ENCODE data around the gene ABLIM2. TPM values are rescaled to one million over a fixed set of nuclear protein-coding genes. Genes with fewer than 3 reads are reported as not detected.

Gene ABLIM2
- total RNA-seq, 1 donor = 0.63 TPM

DNA sequence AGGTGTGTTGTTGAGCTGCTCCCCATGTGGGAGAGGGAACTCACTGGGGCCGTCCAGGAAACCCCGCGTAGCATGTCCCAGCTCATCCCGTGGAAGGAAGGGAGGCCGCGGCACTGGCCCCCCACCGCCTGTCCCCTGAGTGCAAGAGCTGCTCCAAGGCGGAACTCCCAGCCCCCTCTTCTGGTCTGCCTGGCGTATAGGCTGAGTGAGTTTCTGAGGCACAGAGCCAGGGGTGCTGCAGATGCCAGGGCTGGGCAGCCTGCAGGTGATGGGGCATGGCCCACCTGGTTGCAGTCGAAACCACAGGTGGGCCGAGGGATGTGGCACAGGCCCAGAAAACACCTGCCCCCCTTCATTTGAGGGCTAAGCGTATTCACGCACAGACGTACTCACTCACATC lies 49.6 kb downstream of the ABLIM2 start:
- Histone ChIP-seq H3K4me1 (ENCODE audit: insufficient read depth, low read length) (no peaks in the 10 kb centered on the region), H3K27me3 (ENCODE audit: insufficient read depth, low read length) (no peaks in the 10 kb centered on the region), H3K9me3 (ENCODE audit: low read depth, low read length) (no peaks in the 10 kb centered on the region), H3K4me3 (ENCODE audit: low read length) (no peak overlapping the region)

DNA sequence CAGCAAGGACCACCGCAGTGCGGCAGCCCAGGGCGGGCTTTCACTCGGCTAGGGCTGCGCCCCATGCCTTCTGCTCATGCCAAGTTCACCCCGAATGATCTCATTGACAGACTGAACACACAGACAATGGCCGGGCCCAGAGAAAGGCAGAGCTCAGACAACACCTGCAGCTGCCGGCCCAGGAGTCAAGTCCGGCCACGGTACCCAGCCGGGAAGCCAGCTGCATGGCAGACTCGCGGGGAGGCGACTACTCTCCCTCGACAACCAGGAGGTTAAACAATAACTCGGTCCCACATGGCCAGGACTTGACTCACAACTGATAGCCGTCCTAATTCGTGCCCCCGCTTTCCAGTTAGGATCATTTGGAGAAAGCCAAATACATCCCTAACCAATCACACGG lies 50.4 kb downstream of the ABLIM2 start:
- Histone ChIP-seq H3K9me3 (ENCODE audit: low read depth, low read length) (no peaks in the 10 kb centered on the region), H3K4me3 (ENCODE audit: low read length) (no peak overlapping the region), H3K4me1 (ENCODE audit: insufficient read depth, low read length) (no peaks in the 10 kb centered on the region), H3K27me3 (ENCODE audit: insufficient read depth, low read length) (no peaks in the 10 kb centered on the region)

DNA sequence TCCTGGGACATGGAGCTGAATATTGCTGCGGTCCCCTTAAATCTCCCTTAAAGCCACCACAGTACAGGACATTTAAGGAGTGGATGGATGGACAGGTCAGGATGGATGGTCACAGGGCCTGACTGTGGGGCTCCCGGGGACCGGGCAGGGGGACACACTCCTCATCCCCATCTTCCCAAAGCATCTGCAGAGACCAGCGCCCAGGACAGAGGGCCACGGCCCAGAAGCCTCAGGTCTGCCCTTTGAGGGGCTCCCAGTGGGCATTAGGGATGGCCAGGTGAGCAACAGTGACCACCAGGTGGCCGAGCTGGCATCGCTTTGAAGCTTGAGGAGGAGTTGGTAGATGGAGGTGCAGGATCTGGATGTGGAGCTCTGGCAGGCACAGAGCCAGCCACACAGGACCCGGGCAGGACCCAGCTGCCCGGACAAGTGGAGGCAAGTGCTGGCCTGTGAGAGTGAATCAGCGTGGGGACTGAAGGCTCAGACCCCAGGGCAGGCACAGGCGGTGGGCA lies 51.4 kb downstream of the ABLIM2 start:
- no peaks in the 10 kb centered on the region for H3K27me3 ChIP-seq (ENCODE audit: insufficient read depth, low read length)
- no peaks in the 10 kb centered on the region for H3K4me1 ChIP-seq (ENCODE audit: insufficient read depth, low read length)
- no peak overlapping the region for H3K4me3 ChIP-seq (ENCODE audit: low read length)
- no peaks in the 10 kb centered on the region for H3K9me3 ChIP-seq (ENCODE audit: low read depth, low read length)

DNA sequence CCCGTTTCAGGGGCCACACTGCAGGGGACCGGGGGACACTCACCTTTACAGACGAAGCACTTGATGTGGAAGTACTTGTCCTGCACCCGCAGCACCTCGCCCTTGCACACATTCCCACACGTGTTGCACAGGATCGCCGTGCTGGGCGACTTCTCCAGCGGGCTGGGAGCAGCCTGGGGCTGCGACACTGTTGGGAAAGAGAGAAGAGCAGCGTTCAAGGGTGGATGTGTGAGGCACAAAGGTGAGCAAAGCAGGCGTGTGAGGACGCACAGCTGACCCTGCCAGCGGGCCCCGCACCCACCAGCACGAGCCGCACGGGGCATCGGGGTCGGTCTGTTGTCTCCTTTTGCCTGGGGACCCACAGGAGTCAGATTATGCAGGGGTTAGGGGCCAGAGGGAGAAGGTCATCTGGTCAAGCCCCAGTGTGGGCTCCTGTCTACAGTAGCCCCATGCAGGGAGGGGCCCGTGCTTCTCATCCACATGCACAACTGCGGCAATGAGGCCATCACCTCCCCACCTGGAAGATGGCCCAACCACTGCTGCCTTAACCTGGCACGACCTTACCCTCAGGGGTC lies 52.1 kb downstream of the ABLIM2 start:
- H3K27me3 ChIP-seq (ENCODE audit: insufficient read depth, low read length) = no peaks in the 10 kb centered on the region
- H3K4me3 ChIP-seq (ENCODE audit: low read length) = no peak overlapping the region
- H3K9me3 ChIP-seq (ENCODE audit: low read depth, low read length) = no peaks in the 10 kb centered on the region
- H3K4me1 ChIP-seq (ENCODE audit: insufficient read depth, low read length) = no peaks in the 10 kb centered on the region

DNA sequence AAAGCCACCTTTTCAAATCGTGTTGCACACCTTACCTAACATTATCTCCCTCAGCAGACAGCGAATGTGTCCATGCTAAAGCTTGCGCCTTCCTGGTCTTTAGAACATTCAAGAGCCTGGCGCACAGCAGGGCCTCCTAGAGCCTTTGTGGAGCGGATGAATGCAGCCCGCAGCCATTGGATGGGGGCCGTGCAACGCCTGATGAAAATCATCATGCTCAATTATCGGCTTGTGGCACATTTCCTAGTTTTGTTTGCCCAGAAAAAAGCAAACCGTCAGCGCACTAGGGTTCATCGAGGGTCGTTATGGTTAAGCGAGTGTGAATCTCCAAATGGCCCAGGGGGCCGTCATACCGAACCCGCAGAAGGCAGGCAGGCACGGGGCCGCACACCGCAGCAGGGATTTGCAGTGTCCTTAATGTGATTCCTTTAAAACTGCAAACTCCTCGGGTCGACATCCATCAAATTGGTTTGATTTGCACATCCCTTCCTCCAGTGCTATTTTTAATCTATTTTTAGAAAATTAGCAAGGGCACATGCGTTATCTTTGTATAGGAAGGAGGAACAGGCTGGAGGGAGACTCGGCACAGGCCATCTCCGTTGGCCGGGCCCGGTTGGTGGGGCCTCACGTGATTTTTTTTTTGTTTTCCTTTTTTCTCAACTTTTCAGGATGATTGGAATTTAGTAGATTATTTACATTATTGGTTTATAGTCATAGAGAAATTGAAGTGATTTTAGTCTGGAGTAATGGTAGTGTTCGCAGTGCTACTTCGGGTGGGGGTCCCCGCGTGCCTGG lies 53.1 kb downstream of the ABLIM2 start:
- Histone ChIP-seq H3K27me3 (ENCODE audit: insufficient read depth, low read length) (no peaks in the 10 kb centered on the region), H3K4me3 (ENCODE audit: low read length) (no peak overlapping the region), H3K9me3 (ENCODE audit: low read depth, low read length) (no peaks in the 10 kb centered on the region), H3K4me1 (ENCODE audit: insufficient read depth, low read length) (no peaks in the 10 kb centered on the region)

DNA sequence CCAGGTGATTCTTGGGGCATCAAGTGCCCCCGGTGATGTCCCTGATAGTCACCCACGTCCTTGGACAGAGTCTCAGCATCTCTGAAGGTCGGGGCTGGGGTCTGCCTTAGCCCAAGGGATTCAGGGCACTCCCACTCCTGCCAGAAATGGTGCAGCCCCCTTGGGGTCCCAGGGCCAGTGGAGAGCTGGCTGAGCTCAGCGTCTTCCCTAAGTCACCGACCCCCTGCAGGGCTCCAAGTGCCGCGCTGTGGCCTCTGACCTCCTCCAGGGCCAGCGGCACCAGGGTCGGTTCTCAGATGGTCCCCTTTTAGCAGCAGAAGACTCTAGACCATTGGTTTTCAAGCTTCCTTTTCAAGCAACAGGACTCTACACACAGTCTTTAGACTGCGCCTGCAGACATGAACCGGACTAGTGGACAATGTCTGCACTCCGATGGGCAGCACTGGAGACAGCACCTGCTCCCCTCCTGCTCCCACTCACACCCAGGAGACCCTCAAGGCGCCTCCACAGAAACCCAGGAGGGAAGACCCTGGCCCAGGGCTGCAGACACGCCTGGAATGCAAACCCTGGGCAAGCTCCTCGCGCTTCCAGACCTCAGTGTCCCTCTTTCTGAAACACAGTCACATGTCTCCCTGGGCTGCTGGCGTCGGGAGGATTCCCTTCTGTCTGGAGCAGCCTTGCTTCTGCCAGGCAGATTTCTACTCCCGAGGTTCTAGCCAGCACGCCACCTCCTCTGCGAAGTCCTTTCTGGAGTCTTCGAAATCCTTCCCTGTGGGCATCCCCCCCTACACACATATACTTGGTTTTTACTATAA lies 53.9 kb downstream of the ABLIM2 start:
- Histone ChIP-seq H3K4me1 (ENCODE audit: insufficient read depth, low read length) (no peaks in the 10 kb centered on the region), H3K4me3 (ENCODE audit: low read length) (no peak overlapping the region), H3K27me3 (ENCODE audit: insufficient read depth, low read length) (no peaks in the 10 kb centered on the region), H3K9me3 (ENCODE audit: low read depth, low read length) (no peaks in the 10 kb centered on the region)

DNA sequence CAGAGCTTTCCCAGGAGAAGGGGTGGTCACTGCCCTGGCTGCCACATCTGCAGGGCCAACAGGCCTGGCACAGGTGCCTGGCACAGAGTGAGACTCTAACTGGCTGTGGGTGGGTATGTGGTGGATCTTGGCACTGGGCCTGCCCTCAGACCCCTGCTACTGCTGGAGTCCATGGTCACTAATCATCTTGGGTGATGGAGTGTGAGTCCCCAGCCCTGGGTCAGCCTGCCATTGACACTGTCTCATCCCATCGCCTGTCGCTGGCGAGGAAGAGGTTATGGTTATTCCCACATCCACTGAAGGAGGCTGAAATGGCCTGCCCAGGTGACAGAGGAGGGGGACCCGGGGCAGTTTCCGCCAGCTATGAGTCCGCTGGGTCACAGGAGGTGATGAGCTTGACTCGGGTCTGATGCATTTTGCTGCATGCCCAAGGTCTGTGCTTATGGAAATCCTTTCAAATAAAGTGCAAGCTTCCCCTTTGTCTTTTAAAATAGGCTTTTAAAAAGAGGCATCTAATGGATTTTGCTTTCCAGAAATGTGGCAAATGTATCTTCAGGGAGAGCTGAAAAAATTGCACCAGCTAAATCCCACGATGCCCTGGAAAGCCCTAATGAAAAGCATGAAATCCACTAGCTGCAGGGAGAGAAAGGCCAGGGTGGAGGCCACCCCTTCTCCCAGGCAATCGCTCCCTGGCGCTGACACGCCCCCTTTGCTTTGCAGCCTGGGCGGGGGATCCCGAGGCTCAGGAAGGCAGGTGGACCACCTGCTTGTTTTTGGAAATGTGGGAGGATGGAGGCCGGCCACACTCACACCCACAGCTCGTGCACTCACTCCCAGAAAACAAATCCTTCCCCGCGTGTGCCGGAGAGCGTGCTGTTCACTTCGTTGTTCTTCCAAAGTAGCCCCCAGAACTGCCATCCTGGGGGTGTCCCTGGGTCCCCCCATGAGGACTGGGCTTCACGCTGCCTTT lies 54.9 kb downstream of the ABLIM2 start:
- H3K4me1 ChIP-seq (ENCODE audit: insufficient read depth, low read length) = no peaks in the 10 kb centered on the region
- H3K4me3 ChIP-seq (ENCODE audit: low read length) = no peak overlapping the region
- H3K9me3 ChIP-seq (ENCODE audit: low read depth, low read length) = no peaks in the 10 kb centered on the region
- no peaks in the 10 kb centered on the region for H3K27me3 ChIP-seq (ENCODE audit: insufficient read depth, low read length)

DNA sequence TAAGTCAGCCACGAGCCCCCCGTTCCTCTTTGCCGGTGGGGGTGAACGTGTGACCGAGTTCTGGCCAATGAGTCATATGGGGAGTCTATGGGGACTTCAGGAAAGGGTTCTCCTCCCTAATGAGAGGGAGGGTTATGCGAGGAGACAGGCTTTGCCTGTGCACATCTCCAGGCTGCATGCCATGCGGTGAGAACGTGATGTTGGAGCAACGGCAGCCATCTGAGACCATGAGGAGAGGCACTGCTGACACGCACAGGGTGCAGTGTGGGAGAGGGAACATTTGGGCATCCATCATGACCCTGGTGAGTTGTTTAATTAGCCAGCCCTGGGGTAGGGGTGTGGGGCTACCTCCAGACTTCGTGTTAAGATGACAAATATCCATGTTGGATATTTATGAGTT lies 55.8 kb downstream of the ABLIM2 start:
- Histone ChIP-seq H3K4me1 (ENCODE audit: insufficient read depth, low read length) (no peaks in the 10 kb centered on the region), H3K4me3 (ENCODE audit: low read length) (no peak overlapping the region), H3K9me3 (ENCODE audit: low read depth, low read length) (no peaks in the 10 kb centered on the region), H3K27me3 (ENCODE audit: insufficient read depth, low read length) (no peaks in the 10 kb centered on the region)

DNA sequence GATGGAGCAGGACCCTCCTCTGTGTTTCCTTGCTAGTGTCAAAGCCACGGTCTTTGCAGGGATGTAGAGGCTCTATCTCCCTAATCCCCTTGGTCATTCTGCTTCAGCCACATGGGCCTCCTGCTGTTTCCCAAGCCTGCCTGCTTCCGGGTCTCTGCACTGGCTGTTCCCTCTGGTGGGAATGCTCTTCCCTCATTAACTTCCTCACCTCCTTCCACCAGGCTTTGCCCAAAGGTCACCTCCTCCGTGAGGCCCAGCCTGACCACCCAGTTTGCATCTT lies 56.6 kb downstream of the ABLIM2 start:
- H3K9me3 ChIP-seq (ENCODE audit: low read depth, low read length) = no peaks in the 10 kb centered on the region
- H3K4me1 ChIP-seq (ENCODE audit: insufficient read depth, low read length) = no peaks in the 10 kb centered on the region
- H3K4me3 ChIP-seq (ENCODE audit: low read length) = no peak overlapping the region
- no peaks in the 10 kb centered on the region for H3K27me3 ChIP-seq (ENCODE audit: insufficient read depth, low read length)

DNA sequence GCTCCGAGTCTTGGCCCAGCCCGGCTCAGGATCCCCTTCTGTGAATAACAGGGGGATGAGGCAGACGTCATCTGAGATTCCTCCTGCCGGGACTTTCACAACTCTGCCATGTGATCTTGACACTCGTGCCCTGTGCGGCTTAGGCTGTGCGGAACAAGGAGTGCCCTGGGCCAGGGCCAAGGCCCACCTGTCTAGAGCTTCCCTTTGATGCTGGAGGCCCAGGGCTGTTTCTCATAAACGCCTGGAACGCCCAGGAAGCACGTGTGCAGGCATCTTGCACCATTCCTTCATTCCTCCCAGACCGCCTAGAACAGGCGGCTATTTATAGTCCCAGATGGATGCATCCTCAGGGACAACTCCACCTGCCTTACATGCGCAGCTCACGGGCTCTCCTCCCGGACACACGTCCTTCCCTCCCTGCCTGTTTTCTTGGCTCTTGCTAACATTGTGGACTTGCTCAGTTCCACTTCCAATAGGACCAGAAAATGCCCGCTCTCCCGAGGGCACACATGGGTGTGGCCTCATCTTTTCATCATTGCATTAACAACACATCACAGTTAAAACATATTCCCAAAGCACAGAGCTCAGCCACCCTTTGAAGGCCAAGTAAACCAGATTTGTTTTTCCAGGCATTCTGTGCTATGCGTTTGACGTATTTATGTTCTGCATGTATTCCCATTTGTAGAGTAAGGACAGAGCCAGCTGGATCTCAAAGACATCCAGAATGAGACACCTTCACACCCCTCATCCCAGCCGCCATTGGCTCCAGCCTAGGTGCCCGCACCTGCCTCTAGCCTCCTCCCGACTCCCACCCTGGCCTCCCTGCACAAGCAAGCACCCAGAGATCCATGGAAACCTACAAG lies 57.2 kb downstream of the ABLIM2 start:
- H3K4me1 ChIP-seq (ENCODE audit: insufficient read depth, low read length) = no peaks in the 10 kb centered on the region
- no peaks in the 10 kb centered on the region for H3K27me3 ChIP-seq (ENCODE audit: insufficient read depth, low read length)
- H3K4me3 ChIP-seq (ENCODE audit: low read length) = no peak overlapping the region
- no peaks in the 10 kb centered on the region for H3K9me3 ChIP-seq (ENCODE audit: low read depth, low read length)

DNA sequence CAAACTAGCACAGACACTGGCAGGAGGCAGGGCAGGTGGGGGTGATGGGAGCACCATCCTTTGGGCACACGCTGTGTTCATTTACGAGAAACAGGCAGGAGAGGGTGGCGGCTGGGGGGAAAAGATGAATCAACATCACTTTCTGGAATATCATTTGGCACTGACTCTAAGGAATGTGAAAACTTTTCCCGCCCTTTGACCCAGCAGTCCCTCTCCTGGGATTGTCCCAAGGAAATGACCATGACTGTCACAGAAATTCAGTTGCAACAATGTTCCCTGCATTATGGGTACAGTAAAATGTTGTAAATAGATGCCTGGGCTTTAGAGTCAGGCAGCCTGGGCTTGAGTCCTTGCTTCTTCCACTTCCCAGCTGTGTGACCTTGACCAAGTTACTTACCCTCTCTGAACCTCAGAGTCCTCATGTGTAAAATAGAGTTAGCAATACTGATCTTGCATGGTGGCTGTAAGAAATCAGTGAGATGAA lies 58.6 kb downstream of the ABLIM2 start:
- Histone ChIP-seq H3K9me3 (ENCODE audit: low read depth, low read length) (no peaks in the 10 kb centered on the region), H3K4me1 (ENCODE audit: insufficient read depth, low read length) (no peaks in the 10 kb centered on the region), H3K27me3 (ENCODE audit: insufficient read depth, low read length) (no peaks in the 10 kb centered on the region), H3K4me3 (ENCODE audit: low read length) (no peak overlapping the region)

DNA sequence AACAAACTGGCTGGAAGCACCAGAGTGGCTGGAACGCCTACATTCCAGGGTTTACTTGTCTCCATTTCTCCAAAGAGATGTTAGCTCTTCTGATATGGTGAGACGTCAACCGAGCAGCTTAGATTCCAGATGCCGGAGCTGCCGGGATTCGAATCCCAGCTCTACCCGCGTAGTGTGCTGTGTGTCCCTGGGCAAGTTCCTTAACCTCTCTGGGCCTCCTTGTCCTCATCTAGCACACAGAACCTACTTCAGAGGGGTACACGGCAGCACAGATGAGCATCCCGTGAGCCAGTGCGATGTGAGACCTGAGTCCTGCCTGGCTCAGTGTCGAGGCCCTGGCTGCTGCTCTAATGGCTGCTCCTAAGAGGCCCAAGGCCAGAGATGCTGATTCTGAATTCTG lies 60.1 kb downstream of the ABLIM2 start:
- no peak overlapping the region for H3K4me3 ChIP-seq (ENCODE audit: low read length)
- no peaks in the 10 kb centered on the region for H3K27me3 ChIP-seq (ENCODE audit: insufficient read depth, low read length)
- no peaks in the 10 kb centered on the region for H3K4me1 ChIP-seq (ENCODE audit: insufficient read depth, low read length)
- H3K9me3 ChIP-seq (ENCODE audit: low read depth, low read length) = peaks cover 5% of the 10 kb centered on the region

DNA sequence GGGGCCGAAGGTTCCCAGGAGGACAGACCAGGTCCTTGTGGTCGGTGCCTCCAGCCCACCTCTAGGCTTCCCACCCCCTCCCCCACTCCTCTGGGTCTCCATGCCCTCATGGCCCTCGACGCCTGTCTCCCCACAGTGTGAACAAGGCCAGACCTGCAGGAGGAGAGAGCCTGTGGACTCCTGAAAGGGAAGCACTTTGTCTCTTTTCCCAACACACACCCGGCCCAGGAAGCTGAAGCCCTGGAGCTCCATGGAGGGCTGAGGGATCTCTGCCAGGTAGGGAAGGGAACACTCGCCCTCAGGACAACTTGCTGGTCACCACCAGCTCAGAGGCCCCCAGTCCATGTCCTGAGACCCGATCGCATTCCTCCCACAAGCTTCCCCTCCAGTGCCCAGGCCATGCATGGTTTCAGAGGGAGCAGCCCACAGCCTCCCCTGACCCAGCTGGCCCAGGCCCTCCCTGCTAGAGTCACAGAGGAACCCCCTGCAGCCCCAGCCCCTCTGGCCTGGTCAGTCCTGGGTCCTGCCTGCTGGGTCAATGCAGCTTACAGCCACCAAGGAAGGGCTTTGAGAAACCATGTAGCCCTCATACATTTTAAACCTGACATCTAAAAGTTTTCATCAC lies 60.8 kb downstream of the ABLIM2 start:
- H3K9me3 ChIP-seq (ENCODE audit: low read depth, low read length) = peaks cover 5% of the 10 kb centered on the region
- no peaks in the 10 kb centered on the region for H3K4me1 ChIP-seq (ENCODE audit: insufficient read depth, low read length)
- no peaks in the 10 kb centered on the region for H3K27me3 ChIP-seq (ENCODE audit: insufficient read depth, low read length)
- no peak overlapping the region for H3K4me3 ChIP-seq (ENCODE audit: low read length)

Data from mononuclear cell (primary cell).